GM23338 (cell line): Measurements from ENCODE around the gene NDUFB1. TPM values are rescaled to one million over a fixed set of nuclear protein-coding genes. Genes with fewer than 3 reads are reported as not detected.

Experiments
- ATAC-seq: fragments of 200-7000 bp; cut with Tn5 transposase; 3 replicates; pipeline ENCODE4 v1.9.1; 2020
- DNase-seq: peaks from one replicate; pipeline ENCODE4 v3.0.0-alpha.2; 2015; ENCODE audit warnings: low spot score
- H2AFZ ChIP-seq: fragments of 200-600 bp; sonication (generic); 2 replicates; pipeline ENCODE4 v1.8.0; 2016; ENCODE audit warnings: antibody characterized with exemption, mild to moderate bottlenecking, moderate library complexity
- H3F3A ChIP-seq: fragments of 200-600 bp; sonication (generic); replicated peaks from 2 replicates; pipeline ENCODE4 v1.8.0; 2017; ENCODE audit warnings: antibody characterized with exemption, mixed run types, low read depth
- H3K27ac ChIP-seq: fragments of 200-600 bp; sonication (generic); 2 replicates; pipeline ENCODE4 v1.6.1; 2016; ENCODE audit warnings: low read depth
- H3K27me3 ChIP-seq: fragments of 200-600 bp; sonication (generic); 2 replicates; pipeline ENCODE4 v1.8.0; 2016; ENCODE audit warnings: mild to moderate bottlenecking, mixed run types, moderate library complexity; ENCODE audit not compliant: insufficient read depth
- H3K36me3 ChIP-seq: fragments of 200-600 bp; sonication (generic); 2 replicates; pipeline ENCODE4 v1.8.0; 2016; ENCODE audit warnings: mild to moderate bottlenecking; ENCODE audit not compliant: insufficient read depth
- H3K4me1 ChIP-seq: fragments of 200-600 bp; sonication (generic); 2 replicates; pipeline ENCODE4 v1.8.0; 2016; ENCODE audit warnings: mild to moderate bottlenecking, moderate library complexity; ENCODE audit not compliant: insufficient read depth
- H3K4me2 ChIP-seq: fragments of 200-600 bp; sonication (generic); 2 replicates; pipeline ENCODE4 v1.7.1; 2017; ENCODE audit warnings: mixed run types
- H3K4me3 ChIP-seq: fragments of 200-600 bp; sonication (generic); 2 replicates; pipeline ENCODE4 v1.6.1; 2016; ENCODE audit warnings: mixed run types
- H3K79me2 ChIP-seq: fragments of 200-600 bp; sonication (generic); replicated peaks from 2 replicates; pipeline ENCODE4 v1.8.0; 2017; ENCODE audit warnings: mild to moderate bottlenecking; ENCODE audit not compliant: insufficient read depth
- H3K9me2 ChIP-seq: fragments of 200-600 bp; sonication (generic); 2 replicates; pipeline ENCODE4 v1.8.0; 2017; ENCODE audit not compliant: insufficient read depth
- H4K20me1 ChIP-seq: fragments of 200-600 bp; sonication (generic); replicated peaks from 2 replicates; pipeline ENCODE4 v1.8.0; 2017; ENCODE audit warnings: mild to moderate bottlenecking; ENCODE audit not compliant: insufficient read depth
- H3K27ac Mint-ChIP-seq: 2 replicates; pipeline ENCODE4 v1.8.0; 2020; ENCODE audit warnings: inconsistent platforms, mild to moderate bottlenecking, moderate library complexity, mixed read lengths
- H3K27me3 Mint-ChIP-seq: 3 replicates; pipeline ENCODE4 v1.8.0; 2022; ENCODE audit warnings: low read depth, mild to moderate bottlenecking, moderate library complexity, mixed read lengths, inconsistent platforms; ENCODE audit not compliant: insufficient read depth, poor library complexity
- H3K36me3 Mint-ChIP-seq: 3 replicates; pipeline ENCODE4 v1.8.0; 2021; ENCODE audit warnings: low read depth, mild to moderate bottlenecking, inconsistent platforms, moderate library complexity, mixed read lengths
- H3K4me1 Mint-ChIP-seq: 3 replicates; pipeline ENCODE4 v1.8.0; 2020; ENCODE audit warnings: mild to moderate bottlenecking, inconsistent platforms, mixed read lengths
- H3K4me3 Mint-ChIP-seq: 3 replicates; pipeline ENCODE4 v1.8.0; 2021; ENCODE audit warnings: moderate library complexity, mild to moderate bottlenecking, inconsistent platforms, mixed read lengths
- H3K9me3 Mint-ChIP-seq: 3 replicates; pipeline ENCODE4 v1.8.0; 2020; ENCODE audit warnings: moderate library complexity, mild to moderate bottlenecking, inconsistent platforms, mixed read lengths
- CREB1 ChIP-seq: fragments of 250-450 bp; sonication (Bioruptor Pico); IDR thresholded peaks from 2 replicates; pipeline ENCODE4 v1.5.0; 2020; ENCODE audit warnings: low read depth, mild to moderate bottlenecking, moderate library complexity
- CTCF ChIP-seq, 2 experiments: fragments of 200-600 bp in 1 of 2; sonication (generic) in 1 of 2; conservative IDR thresholded peaks; 2 replicates each; pipeline versions ENCODE4 v1.5.1 to v1.6.1; 2016 to 2017; ENCODE audit warnings: antibody characterized with exemption in 2 of 2, low read depth in 2 of 2, mild to moderate bottlenecking in 2 of 2, moderate library complexity in 1 of 2
- EZH2 ChIP-seq: fragments of 200-600 bp; sonication (generic); IDR thresholded peaks from one replicate; pipeline ENCODE4 v1.8.0; 2017; ENCODE audit warnings: antibody characterized with exemption, mild to moderate bottlenecking, low read depth; ENCODE audit not compliant: unreplicated experiment
- EZH2phosphoT487 ChIP-seq: fragments of 200-600 bp; sonication (generic); IDR thresholded peaks from one replicate; pipeline ENCODE4 v1.8.1; 2018; ENCODE audit warnings: antibody characterized with exemption; ENCODE audit not compliant: unreplicated experiment
- JUNB ChIP-seq: IDR thresholded peaks from one replicate; pipeline ENCODE4 v1.6.1; 2016; ENCODE audit warnings: antibody characterized with exemption; ENCODE audit not compliant: unreplicated experiment
- NANOG ChIP-seq: IDR thresholded peaks from 2 replicates; pipeline ENCODE4 v1.6.1; 2016; ENCODE audit warnings: antibody characterized with exemption, borderline replicate concordance
- POLR2AphosphoS5 ChIP-seq: IDR thresholded peaks from 2 replicates; pipeline ENCODE4 v1.6.1; 2016; ENCODE audit warnings: antibody characterized with exemption, low read depth
- REST ChIP-seq: IDR thresholded peaks from one replicate; pipeline ENCODE4 v1.6.1; 2018; ENCODE audit warnings: antibody characterized with exemption; ENCODE audit not compliant: unreplicated experiment
- STAT1 ChIP-seq: IDR thresholded peaks from one replicate; pipeline ENCODE4 v1.6.1; 2016; ENCODE audit warnings: antibody characterized with exemption; ENCODE audit not compliant: unreplicated experiment
- ZNF114 ChIP-seq: fragments of 250-450 bp; sonication (Bioruptor Pico); IDR thresholded peaks from 2 replicates; pipeline ENCODE4 v1.5.0; 2020; ENCODE audit warnings: mild to moderate bottlenecking, moderate library complexity
- ZNF331 ChIP-seq: fragments of 250-450 bp; sonication (Bioruptor Pico); IDR thresholded peaks from 2 replicates; pipeline ENCODE4 v1.5.0; 2020; ENCODE audit warnings: low read depth, mild to moderate bottlenecking, moderate library complexity
- ZNF462 ChIP-seq: fragments of 250-450 bp; sonication (Bioruptor Pico); IDR thresholded peaks from 2 replicates; pipeline ENCODE4 v1.5.0; 2020; ENCODE audit warnings: mild to moderate bottlenecking, moderate library complexity
- polyA plus RNA-seq: library from polyadenylated mRNA; unstranded; fragments of >200 nt; fragmentation: Nextera tagmentation; extraction: Ambion mirVana; gene quantifications from 2 replicates; pipeline ENCODE4 v1.2.1, GENCODE V29; 2016
- total RNA-seq: library from RNA; depleted of rRNA; stranded (reverse); fragments of >200 nt; shearing (Covaris generic); gene quantifications from 2 replicates; pipeline ENCODE4 v1.2.3, GENCODE V29; 2014
- TF ChIP-seq, protein P1 (sequence below): IDR thresholded peaks from 2 replicates; pipeline ENCODE4 v1.6.1; 2016; ENCODE audit warnings: antibody characterized with exemption

NDUFB1 gene
- total and polyA plus RNA-seq, 2 experiments from 2014 or later: 134 to 876 TPM

DNA sequence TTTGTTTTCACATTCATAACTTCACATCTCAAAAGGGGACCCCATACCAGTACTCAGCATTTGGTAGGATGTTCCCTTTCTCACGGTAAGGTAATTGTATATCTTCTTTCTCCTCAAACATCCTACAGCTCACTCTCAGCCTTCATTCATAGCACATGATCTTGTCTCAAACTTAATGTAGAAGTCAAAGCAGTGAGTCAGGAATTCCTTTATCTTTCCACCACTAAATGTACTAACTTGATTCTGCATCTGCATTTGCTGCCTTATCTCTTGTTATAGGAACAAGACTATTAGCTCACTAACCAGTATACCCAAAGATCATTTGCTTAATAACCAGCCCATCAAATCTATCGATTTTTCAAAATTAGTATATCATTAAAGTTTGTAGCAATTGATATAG lies 23.2 kb upstream of the NDUFB1 start:
- Histone ChIP-seq H3K27ac (no peak overlapping the region), H3K9me2 (no peaks in the 10 kb centered on the region), H3F3A (no peaks in the 10 kb centered on the region), H3K36me3 (peaks cover 68% of the 10 kb centered on the region), H3K4me3 (no peak overlapping the region), H3K79me2 (no peaks in the 10 kb centered on the region; the same call in 1 of the 2 replicates), H2AFZ (no peak overlapping the region), H3K4me2 (no peak overlapping the region), H4K20me1 (peaks cover 13% of the 10 kb centered on the region), H3K4me1 (no peaks in the 10 kb centered on the region), H3K27me3 (no peaks in the 10 kb centered on the region)
- Mint-ChIP-seq H3K27ac (no peak overlapping the region), H3K36me3 (peaks cover 77% of the 10 kb centered on the region), H3K27me3 (no peaks in the 10 kb centered on the region), H3K4me1 (no peaks in the 10 kb centered on the region), H3K9me3 (no peaks in the 10 kb centered on the region), H3K4me3 (no peak overlapping the region)
- no peak for TF ChIP-seq ZNF331 (CRISPR knock-in tag)
- TF ChIP-seq ZNF462 (CRISPR knock-in tag): no peak
- TF ChIP-seq CREB1 (CRISPR knock-in tag): no peak
- no peak for TF ChIP-seq JUNB
- no peak for TF ChIP-seq STAT1
- TF ChIP-seq REST: no peak
- TF ChIP-seq EZH2phosphoT487: no peak
- TF ChIP-seq, protein P1, sequence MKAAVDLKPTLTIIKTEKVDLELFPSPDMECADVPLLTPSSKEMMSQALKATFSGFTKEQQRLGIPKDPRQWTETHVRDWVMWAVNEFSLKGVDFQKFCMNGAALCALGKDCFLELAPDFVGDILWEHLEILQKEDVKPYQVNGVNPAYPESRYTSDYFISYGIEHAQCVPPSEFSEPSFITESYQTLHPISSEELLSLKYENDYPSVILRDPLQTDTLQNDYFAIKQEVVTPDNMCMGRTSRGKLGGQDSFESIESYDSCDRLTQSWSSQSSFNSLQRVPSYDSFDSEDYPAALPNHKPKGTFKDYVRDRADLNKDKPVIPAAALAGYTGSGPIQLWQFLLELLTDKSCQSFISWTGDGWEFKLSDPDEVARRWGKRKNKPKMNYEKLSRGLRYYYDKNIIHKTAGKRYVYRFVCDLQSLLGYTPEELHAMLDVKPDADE: no peak
- TF ChIP-seq EZH2: no peak
- no peak for TF ChIP-seq NANOG
- no peak for TF ChIP-seq POLR2AphosphoS5
- TF ChIP-seq CTCF (conservative IDR thresholded peaks at IDR 0.05; ENCODE audit: low read depth in 2 of 2): no peak
- TF ChIP-seq ZNF114: no peak
- ATAC-seq (no peak), DNase-seq (no peak)
